SKM-1 (cell line): ENCODE measurements around the gene SLC9B1.
"Not testable (repeated sequence)": the region's sequence is repeated elsewhere in the genome, so short reads cannot be mapped to it uniquely, and the experiment has no call there.

ENCODE experiments used
- DNase-seq: peaks from one replicate; lab custom pipeline; 2025; ENCODE audit not compliant: unreplicated experiment; lab: John Stamatoyannopoulos, UW

SLC9B1 gene

DNA sequence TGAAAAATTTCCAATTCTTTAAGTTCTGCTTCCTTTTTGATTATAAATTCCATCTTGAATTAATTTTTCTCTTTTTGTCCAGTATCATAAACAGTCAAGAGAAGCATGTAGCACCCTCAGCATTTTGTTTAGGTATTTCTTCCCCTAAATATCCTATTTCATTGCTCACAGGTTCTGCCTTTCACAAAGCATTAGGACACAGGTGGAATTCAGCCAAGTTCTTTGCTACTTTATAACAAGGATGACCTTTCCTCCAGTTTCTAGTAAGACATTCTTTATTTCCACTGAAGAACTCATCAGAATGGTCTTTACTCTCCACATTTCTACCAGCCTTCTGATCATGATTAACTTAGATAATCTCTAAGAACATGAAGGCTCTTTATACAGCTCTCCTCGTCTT lies 7.4 kb downstream of the SLC9B1 start:
- DNase-seq, result no peak

DNA sequence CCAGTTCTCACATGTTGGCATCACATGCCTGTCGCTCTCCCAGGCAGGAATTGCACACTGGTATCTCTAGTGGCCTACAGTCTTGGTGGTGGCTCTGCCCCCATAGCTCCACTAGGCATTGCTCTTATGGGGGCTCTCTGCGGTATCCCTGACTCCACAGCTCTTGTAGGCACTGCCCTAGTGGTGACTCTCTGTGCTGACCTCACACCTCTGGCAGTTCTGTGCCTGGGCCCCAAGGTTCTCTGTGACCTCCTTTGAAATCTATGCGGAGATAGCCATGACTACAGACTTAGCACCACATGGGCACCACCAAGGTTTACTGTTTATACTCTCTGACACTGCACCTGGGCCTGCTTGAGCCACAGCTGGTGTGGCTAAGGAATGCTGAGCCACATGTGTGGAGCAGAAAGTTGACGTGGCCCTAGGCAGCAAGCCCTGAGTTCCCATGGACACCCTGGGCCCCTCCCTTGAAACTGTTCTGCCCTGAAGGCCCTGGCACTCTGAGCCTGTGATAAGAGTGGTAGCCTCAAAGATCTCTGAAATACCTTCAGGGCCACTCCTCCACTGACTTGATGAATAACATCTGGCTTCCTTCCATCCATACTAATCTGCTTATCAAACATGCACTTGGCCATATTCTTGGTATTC lies 8.0 kb downstream of the SLC9B1 start:
- no peak for DNase-seq

DNA sequence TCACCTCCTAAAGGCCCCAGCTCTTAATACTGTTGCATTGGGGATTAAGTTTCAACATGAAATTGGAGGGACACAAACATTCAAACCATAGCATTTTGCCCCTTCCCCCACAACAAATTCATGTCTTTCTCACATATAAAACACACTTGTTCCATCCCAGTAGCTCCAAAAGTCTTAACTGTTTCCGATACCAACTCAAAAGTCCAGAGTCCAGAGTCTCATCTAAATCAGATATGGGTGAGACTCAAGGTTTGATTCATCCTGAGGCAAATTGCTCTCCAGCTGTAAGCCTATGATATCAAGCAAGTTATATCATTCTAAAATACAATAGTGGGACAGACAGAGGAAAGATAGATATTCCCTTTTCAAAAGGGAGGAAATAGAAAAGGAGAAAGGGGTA lies 8.7 kb downstream of the SLC9B1 start:
- no peak for DNase-seq

DNA sequence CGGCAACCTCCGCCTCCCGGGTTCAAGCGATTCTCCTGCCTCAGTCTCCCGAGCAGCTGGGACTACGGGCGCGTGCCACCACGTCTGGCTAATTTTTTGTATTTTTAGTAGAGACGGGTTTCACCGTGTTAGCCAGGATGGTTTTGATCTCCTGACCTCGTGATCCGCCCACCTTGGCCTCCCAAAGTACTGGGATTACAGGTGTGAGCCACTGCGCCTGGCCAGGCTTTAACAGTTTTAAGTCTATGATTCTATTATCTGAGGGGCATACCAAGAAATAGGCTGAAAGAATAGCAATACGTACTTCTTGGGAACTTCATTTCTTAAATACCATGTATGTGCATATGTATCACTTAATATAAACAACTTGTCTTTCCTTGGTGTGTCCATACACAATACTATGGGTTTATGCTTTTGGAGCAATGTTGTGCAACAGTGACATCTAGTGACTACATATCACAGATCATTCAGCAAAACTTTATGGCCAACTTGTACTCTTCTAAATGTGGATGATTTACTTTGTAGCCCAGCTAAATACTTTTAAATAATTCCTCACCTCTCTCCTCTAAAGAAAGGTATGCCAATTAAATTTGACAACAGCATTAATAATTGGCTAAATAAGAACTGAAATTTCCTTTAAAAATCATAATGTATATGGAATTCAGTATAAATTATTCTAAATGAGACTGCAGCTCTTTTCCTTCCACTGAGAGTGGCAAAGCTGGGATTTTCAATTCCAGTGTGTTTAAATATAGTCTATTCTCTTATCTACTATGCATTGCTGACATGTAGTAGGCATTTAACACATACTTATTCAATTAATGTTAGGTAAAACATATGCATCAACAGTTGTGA lies 10.4 kb downstream of the SLC9B1 start:
- DNase-seq, result peak; percentile 18

DNA sequence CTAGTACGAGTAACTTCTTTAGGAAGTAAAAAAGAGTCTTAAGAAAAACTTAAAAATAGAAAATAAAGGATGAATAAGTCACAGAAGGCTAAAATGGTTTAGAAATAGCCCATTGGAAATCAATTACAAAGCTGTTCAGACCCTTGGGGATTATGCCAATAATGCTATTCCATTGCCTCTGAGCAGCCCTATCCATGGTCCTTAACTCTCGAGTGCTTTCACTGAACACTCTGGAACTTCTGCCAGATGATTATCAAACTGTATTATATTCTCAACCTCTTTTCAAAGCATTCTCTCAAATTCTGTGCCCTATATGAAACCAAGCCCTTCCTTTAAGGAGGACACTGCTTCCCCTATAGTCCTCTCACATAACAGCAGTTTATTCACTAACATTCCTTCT lies 17.0 kb downstream of the SLC9B1 start:
- DNase-seq, result no peak

DNA sequence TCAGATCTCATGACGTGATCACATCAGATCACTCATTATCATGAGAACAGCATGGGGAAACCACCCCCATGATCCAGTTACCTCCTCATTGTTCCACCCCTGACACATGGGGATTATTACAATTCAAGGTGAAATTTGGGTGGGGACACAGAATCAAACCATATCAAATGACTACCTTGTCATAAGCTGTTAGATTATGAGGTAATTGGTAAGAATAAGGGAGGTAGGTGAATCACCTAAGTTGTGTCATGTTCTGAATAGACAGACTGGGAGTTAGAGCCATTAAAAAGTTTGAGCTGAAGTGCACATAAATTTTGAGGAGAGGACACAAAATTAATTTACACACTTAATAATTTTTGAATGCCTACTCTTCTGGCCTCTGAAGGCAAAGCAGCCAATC lies 24.7 kb downstream of the SLC9B1 start:
- DNase-seq, result no peak

DNA sequence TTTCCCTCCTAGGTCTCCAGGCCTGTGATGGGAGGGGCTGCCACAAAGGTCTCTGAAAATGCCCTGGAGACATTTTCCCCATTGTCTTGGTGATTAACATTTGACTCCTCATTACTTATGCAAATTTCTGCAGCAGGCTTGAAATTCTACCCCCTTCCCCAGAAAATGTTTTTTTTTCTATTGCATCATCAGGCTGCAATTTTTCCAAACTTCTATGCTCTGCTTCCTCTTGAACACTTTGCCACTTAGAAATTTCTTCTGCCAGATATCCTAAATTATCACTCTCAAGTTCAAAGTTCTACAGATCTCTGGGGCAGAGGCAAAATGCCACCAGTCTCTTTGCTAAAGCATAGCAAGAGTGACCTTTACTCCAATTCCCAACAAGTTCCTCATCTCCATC lies 25.5 kb downstream of the SLC9B1 start:
- DNase-seq, result not testable (repeated sequence)

DNA sequence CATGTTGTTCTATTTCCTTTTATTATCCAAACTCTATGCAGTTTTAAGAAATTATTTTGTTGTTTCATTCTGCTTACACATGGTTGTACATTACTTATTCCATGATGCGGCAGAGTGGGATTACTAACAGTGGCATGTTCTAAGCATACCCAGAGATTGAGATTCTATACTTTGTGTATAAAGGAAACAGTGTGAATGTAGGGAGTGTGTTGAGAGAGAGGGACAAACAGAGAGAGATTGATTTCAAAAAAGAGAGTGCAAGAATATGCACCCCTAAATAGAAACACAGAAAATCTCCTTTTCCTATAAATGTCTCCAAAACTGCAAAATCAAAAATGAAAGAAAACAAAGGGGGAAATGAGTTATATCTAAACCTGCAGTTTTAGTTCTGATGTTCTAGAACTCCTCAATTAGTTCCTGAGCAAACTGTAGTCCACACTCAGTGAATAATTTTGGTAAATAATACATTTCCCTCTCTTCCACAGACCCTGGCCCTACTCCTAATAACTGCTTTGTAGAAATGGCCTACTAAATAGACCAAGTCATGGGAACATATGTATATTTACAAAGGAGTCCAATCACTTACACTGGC lies 31.0 kb downstream of the SLC9B1 start:
- no peak for DNase-seq

DNA sequence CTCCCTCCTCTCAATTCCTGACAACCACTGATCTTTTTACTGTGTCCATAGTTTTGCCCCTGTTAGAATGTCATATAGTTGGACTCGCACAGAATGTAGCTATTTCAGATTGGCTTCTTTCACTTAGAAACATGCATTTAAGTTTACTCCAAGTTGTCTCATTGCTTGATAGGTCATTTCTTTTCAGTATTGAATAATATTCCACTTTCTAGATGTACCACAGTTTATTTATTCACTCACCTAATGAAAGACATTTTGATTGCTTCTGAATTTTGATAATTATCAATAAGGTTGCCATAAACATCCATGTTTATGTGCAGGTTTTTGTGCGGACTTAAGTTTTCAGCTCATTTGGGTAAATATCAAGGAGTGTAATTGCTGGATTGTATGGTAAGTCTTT lies 38.5 kb downstream of the SLC9B1 start:
- no peak for DNase-seq

DNA sequence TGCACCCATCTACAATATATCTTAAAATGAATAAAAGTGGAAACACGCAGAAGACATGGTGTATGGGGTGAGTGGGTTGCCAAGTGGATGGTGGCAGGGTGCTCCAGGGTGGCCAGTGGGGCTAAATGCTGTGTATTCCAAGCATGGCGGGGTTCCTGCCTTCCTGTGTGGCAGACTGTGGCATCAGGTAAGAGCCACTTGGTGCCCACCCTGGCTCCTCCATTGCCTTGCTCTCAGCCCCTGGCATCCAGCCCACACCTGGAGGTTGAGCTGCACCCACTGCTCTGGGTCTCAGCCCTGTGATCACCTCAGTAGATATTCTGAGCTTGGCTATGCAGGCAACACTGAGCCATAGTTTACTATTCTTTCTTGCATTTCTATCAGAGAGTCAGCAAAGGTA lies 57.7 kb downstream of the SLC9B1 start:
- DNase-seq, result not testable (repeated sequence)

DNA sequence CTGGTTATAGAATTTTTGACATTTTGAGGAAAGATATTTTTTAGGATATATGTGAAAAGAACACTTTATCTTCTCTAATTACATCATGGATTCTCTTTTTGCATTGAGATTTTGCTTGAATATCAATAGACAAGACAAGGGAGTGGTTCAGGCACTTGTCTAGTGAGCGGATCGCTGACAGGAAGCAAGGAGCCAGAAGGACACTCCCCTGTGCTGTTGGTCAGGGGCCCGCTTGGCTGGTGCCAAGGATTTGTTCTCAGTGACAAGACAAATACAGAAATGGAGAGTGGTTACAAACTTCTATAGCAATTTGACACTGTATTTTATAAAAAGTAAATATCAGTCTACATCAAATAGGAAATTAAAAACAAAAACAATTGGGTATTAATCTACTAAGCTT lies 60.0 kb downstream of the SLC9B1 start:
- DNase-seq, result no peak

DNA sequence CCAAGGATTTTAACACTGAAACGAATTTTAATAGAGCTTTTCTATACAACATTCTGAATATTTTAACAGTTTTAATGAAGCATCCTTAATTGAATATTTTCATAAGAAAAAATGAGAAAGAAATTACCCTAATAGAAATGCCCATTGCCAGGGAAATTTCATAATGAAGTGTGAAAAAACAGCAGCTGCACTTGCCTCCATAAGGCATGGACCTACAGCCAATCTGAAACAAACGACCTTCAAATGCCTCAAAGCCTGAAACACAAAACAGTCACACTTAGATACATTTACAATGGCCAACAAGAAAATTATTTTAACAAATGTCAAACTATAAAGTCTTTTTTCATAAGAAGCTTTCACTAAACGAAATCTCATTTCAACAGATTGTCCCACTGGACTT lies 74.4 kb downstream of the SLC9B1 start:
- no peak for DNase-seq

DNA sequence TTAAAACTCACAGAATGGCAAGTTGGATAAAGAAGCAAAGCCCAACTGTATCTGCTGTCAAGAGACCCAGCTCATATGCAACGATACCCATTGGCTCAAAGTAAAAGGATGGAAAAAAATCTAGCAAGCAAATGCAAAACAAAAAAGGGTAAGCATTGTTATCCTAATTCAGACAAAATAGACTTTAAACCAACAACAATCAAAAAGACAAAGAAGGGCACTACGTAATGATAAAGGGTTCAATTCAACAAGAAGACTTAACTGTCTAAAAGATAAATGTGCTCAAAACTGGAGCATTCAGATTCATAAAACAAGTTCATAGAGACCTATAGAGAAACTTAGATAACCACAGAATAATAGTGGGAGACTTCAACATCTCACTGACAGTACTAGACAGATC lies 81.4 kb downstream of the SLC9B1 start:
- not testable (repeated sequence) for DNase-seq

DNA sequence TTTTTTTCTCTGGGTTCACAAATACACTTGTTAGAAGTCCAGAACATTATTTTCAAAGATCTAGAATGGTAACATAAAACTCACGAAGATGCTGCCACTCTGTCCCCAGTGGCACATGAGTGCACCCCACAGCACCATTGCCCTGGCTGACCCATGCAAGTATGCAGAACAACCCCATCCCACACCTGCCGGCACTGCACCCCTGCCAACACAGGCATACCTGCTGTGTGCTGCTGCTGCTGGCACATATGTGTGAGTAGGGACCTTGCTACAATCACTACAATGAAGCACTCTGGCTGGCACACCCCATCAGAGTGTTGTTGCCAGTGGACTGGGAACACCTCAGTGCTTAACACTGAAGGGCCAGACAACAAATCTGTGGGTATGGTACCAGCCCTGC lies 83.8 kb downstream of the SLC9B1 start:
- DNase-seq, result no peak

DNA sequence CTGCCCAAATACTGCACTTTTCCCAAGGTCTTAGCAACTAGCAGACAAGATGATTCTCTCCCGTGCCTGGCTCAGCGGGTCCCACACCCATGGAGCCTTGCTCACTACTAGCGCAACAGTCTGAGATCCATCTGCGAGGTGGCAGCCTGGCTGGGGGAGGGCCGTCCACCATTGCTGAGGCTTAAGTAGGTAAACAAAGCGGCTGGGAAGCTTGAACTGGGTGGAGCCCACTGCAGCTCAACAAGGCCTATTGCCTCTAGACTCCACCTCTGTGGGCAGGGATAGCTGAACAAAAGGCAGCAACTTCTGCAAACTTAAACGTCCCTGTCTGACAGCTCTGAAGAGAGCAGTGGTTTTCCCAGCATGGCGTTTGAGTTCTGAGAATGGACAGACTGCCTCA lies 99.8 kb downstream of the SLC9B1 start:
- DNase-seq, result not testable (repeated sequence)

DNA sequence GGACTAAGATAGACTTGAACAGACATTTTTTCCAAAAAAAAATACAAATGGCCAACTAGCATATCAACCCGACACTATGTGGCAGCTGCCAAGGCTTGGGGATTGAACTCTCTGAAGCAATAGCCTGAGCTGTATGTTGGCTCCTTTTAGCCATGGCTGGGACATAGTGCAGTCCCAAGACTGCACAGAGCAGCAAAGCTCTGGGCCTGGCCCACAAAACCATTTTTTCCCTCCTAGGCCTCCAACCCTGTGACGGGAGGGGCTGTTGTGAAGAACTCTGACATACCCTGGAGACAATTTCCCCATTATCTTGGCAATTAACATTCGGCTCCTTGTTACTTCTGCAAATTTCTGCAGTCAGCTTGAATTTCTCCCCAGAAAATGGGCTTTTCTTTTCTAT lies 100.6 kb downstream of the SLC9B1 start:
- DNase-seq, result no peak

DNA sequence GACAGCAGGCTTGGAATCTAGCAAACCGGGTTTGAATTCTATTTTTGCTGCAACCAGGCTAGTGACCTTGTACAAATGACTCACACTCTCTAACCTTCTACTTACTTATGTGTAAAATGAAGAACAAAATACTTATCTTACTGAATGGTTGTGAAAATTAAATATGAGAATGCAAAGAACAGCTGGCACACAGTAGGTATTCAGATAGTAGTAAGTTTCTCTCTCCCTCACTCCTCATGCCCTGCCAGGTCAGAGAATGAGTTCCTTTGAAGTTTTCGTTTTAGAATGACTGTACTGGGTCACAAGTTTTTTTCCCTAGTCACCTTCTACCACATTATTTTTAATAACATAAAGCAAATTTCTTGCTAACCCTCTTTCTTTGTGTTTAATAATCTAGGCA lies 117.7 kb downstream of the SLC9B1 start:
- no peak for DNase-seq

DNA sequence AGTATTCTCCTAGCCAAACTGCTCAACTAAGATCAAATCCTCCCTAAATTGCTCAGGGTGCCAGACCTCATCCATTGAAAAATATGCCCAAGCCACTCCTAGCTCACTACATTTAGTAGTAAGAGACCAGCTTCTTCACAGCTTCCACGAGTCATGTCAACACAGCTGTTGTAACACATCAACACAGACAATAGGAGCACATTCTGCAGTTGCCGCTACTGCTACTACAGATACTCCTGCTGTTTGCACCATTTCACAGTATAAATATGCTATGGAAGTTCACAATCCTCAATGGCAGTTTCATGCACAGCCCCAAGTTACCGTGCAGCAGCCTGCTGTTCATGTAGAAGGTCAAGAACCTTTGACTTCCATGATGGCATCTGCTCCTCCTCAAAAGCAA lies 121.9 kb downstream of the SLC9B1 start:
- DNase-seq, result not testable (repeated sequence)

DNA sequence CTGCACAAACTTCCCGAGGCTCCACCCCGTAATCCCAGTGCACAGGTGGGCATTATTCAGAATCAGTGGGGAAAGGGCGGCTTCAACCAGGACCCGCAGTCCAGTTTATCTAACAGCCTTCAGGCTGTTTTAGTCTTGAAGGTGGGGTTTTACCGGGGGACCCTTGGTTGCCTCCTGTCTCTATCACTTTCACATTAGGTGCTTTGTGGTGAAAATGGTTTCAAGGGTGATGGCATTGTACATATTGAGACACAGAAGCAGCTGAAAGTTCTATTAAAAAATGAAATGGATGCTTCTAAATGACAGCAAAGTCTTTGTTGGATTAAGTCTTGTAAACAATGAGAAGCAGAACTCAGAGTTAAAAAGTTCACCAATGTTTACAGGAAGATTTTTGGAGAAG lies 123.0 kb downstream of the SLC9B1 start:
- DNase-seq, result not testable (repeated sequence)

DNA sequence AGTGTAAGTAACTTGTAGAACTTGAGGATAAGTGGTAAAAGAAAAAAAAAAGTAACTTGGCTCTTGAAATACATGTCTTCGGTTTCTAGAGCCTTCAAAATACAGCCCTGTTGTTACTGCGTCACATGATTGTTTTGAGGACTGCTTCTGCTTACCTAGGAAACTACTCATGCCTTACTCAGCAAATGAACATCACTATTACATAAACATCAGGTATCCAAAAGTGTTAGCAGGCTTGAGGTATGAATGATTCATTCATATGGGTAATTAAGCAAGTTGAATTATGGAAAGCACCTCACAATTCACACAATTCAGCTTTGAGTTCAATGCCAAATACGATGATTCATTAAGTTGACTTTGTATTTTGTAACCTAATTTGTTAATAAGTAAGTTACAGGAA lies 129.6 kb downstream of the SLC9B1 start:
- not testable (repeated sequence) for DNase-seq

DNA sequence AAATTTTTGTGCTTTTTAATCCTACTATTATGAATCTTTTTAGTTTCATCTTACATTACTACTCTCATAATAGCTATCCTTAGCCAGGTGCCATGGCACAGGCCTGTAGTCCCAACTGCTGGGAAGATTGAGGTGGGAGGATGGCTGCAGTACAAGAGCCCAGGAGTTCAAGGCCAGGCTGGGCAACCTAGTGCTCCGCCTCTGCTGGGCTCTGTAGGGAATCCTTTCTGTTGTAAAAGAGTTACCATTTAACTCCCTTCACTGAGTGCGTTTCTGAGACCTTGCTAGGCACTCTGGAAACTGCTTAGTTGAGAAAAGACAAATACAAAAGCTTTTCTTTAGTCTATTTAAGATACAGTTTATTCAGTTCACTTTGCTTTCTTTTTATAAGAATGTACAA lies 130.9 kb downstream of the SLC9B1 start:
- DNase-seq, result not testable (repeated sequence)

DNA sequence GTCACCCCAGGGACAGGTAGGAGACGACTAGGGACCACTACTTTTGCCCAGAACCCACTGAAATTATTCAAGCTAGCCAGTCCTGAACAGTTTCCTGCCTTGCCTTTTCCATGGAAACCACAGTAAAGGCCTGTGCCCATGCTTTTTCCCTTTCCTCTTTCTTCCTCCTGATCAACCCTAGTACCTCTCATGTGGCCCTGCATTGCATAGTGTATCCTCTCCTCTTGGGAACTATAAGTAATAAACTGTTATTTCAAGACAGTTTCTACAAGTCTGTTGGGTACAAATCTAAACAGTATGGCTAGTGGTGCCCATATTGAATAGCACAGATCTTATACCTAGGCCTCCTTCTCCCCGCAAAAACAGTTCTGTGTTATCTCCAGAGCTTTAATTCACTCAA lies 136.2 kb downstream of the SLC9B1 start:
- no peak for DNase-seq
